B cell (primary cell): ENCODE measurements around the gene ELFN2. TPM values are rescaled to one million over a fixed set of nuclear protein-coding genes. Genes with fewer than 3 reads are reported as not detected.

Experiments used
- ATAC-seq: fragments of 200-7000 bp; cut with Tn5 transposase; one replicate; pipeline ENCODE4 v1.10.0; 2021; ENCODE audit warnings: low read depth, mild to moderate bottlenecking, moderate number of reproducible peaks, moderate library complexity
- CTCF ChIA-PET: fragments of 350-600 bp; sonication (Branson Sonifier 250); formaldehyde crosslinking; loops from one replicate; lab custom pipeline; 2021; ENCODE audit warnings: antibody characterized with exemption, inconsistent platforms; lab: Charles Lee
- POLR2A ChIA-PET: fragments of 350-600 bp; sonication (Branson Sonifier 250); formaldehyde crosslinking; loops from one replicate; lab custom pipeline; 2021; ENCODE audit warnings: antibody characterized with exemption; lab: Charles Lee
- DNase-seq: peaks from one replicate; pipeline ENCODE4 v3.0.0; 2013
- H2AFZ ChIP-seq: 2 replicates; pipeline ENCODE4 v1.6.1; 2012; ENCODE audit warnings: mild to moderate bottlenecking, low read depth, low read length; ENCODE audit not compliant: insufficient read depth, poor library complexity, severe bottlenecking
- H3K27ac ChIP-seq, 2 donors: 1 replicate in 1 of 2; 2 replicates in 1 of 2; pipeline ENCODE4 v1.5.1; 2012 to 2013; ENCODE audit warnings: low read length in 2 of 2, mild to moderate bottlenecking in 2 of 2, moderate library complexity in 1 of 2
- H3K27me3 ChIP-seq, 4 experiments: fragments of 200-600 bp in 1 of 4; sonication (generic) in 1 of 4; replicated peaks in 1 of 4; 1 replicate in 2 of 4; 2 replicates in 2 of 4; pipeline versions ENCODE4 v1.6.1 to v1.7.0; 2013 to 2016; ENCODE audit warnings: low read length in 3 of 4, mild to moderate bottlenecking in 2 of 4, mixed read lengths in 1 of 4, moderate library complexity in 1 of 4; ENCODE audit not compliant: insufficient read depth in 4 of 4, control insufficient read depth in 3 of 4; ENCODE audit errors: control extremely low read depth in 1 of 4
- H3K36me3 ChIP-seq, 2 experiments: replicated peaks in 1 of 2; 1 replicate in 1 of 2; 2 replicates in 1 of 2; pipeline versions ENCODE4 v1.6.1 to v1.7.1; 2013; ENCODE audit warnings: low read length in 1 of 2; ENCODE audit not compliant: insufficient read depth in 2 of 2, control insufficient read depth in 1 of 2; ENCODE audit errors: control extremely low read depth in 1 of 2, extremely low read depth in 1 of 2
- H3K4me1 ChIP-seq, 2 donors: fragments of 200-600 bp in 1 of 2; sonication (generic) in 1 of 2; 1 replicate in 1 of 2; 2 replicates in 1 of 2; pipeline versions ENCODE4 v1.5.1 to v1.6.1; 2013 to 2017; ENCODE audit warnings: low read length in 2 of 2; ENCODE audit not compliant: control insufficient read depth in 2 of 2, insufficient read depth in 2 of 2
- H3K4me2 ChIP-seq: replicated peaks from 2 replicates; pipeline ENCODE3; 2012; ENCODE audit warnings: mild to moderate bottlenecking, low read depth, low read length; ENCODE audit not compliant: poor library complexity, severe bottlenecking
- H3K4me3 ChIP-seq, 5 experiments: fragments of 200-600 bp in 1 of 5; sonication (generic) in 1 of 5; 1 replicate in 3 of 5; 2 replicates in 2 of 5; pipeline versions ENCODE4 v1.5.1 to v1.7.0; 2011 to 2016; ENCODE audit warnings: low read length in 4 of 5, mild to moderate bottlenecking in 4 of 5, low read depth in 2 of 5, control low read depth in 1 of 5, moderate library complexity in 1 of 5; ENCODE audit not compliant: insufficient read depth in 1 of 5; ENCODE audit errors: control extremely low read depth in 1 of 5, extremely low read depth in 1 of 5
- H3K79me2 ChIP-seq: fragments of 200-600 bp; sonication (generic); one replicate; pipeline ENCODE4 v1.6.0; 2016; ENCODE audit warnings: low read length; ENCODE audit not compliant: control insufficient read depth, insufficient read depth
- H3K9ac ChIP-seq: fragments of 200-600 bp; sonication (generic); 2 replicates; pipeline ENCODE4 v1.6.1; 2017; ENCODE audit warnings: mild to moderate bottlenecking, low read length, moderate library complexity
- H3K9me3 ChIP-seq, 3 donors: one replicate each; pipeline versions ENCODE4 v1.6.1 to v1.7.1; 2013; ENCODE audit warnings: low read length in 2 of 3; ENCODE audit not compliant: control insufficient read depth in 2 of 3, insufficient read depth in 1 of 3; ENCODE audit errors: control extremely low read depth in 1 of 3
- H4K20me1 ChIP-seq: 2 replicates; pipeline ENCODE4 v1.6.0; 2012; ENCODE audit warnings: mild to moderate bottlenecking, low read length; ENCODE audit not compliant: insufficient read depth, control insufficient read depth, poor library complexity, severe bottlenecking
- H3K27ac Mint-ChIP-seq: one replicate; pipeline ENCODE4 v1.8.0; 2021; ENCODE audit warnings: mixed read lengths
- H3K27me3 Mint-ChIP-seq: one replicate; pipeline ENCODE4 v1.8.0; 2021; ENCODE audit warnings: mixed read lengths
- H3K4me1 Mint-ChIP-seq: one replicate; pipeline ENCODE4 v1.8.0; 2021; ENCODE audit warnings: mixed read lengths
- H3K4me3 Mint-ChIP-seq: one replicate; pipeline ENCODE4 v1.8.0; 2021; ENCODE audit warnings: mixed read lengths
- H3K9me3 Mint-ChIP-seq: one replicate; pipeline ENCODE4 v1.8.0; 2022; ENCODE audit warnings: mixed read lengths; ENCODE audit not compliant: insufficient read depth
- CTCF ChIP-seq: fragments of 200-600 bp; IDR thresholded peaks from one replicate; pipeline ENCODE4 v1.8.0; 2022; ENCODE audit warnings: antibody characterized with exemption, mild to moderate bottlenecking
- EZH2 ChIP-seq: IDR thresholded peaks from 2 replicates; pipeline ENCODE4 v1.6.1; 2012; ENCODE audit warnings: borderline replicate concordance, low read depth, mild to moderate bottlenecking, moderate library complexity, low read length; ENCODE audit not compliant: insufficient read depth, poor library complexity, severe bottlenecking
- WGBS: methylation state at CpG from one replicate; pipeline ENCODE4 v1.1.5; 2013; ENCODE audit warnings: missing lambda C conversion rate; ENCODE audit not compliant: insufficient coverage; 5-methylcytosine and 5-hydroxymethylcytosine counted together
- intact Hi-C: fragments of 100-400 bp; cut with micrococcal nuclease; formaldehyde crosslinking; loops from one replicate; pipeline ENCODE4 v1.10.0; 2022
- polyA plus RNA-seq: library from polyadenylated mRNA; depleted of rRNA; stranded (reverse); fragments of >200 nt; gene quantifications from 2 replicates; pipeline ENCODE4 v1.2.3, GENCODE V29; 2012
- total RNA-seq, 2 donors: library from RNA; stranded (reverse); fragments of 120-200 nt in 1 of 2; gene quantifications; 1 replicate in 1 of 2; 2 replicates in 1 of 2; pipeline versions ENCODE4 v1.2.3 to v1.2.4, GENCODE V29; 2013 to 2022

ELFN2 gene
- total and polyA plus RNA-seq, 2 donors (not counting 1 experiment from before 2014, with no cell fraction given): 0.07 to 0.12 TPM

GRCh38 chr22:37407856-37408255 lies 19.4 kb downstream of the ELFN2 start:
- peaks cover 12 to 17% of the 10 kb centered on the region in 2 donors for H3K4me1 ChIP-seq
- ChIA-PET CTCF (no interaction called here), POLR2A (no interaction called here)
- H3K9me3 Mint-ChIP-seq: no peaks in the 10 kb centered on the region
- H3K9ac ChIP-seq: no peak overlapping the region
- intact Hi-C loops: no loop called here
- no peaks in the 10 kb centered on the region for H3K36me3 ChIP-seq
- H3K27me3 ChIP-seq: peaks cover 0 to 13% (median 0%) of the 10 kb centered on the region in 4 experiments
- H3K27me3 Mint-ChIP-seq: peaks cover 9% of the 10 kb centered on the region
- no peak for ATAC-seq
- no peaks in the 10 kb centered on the region for H3K9me3 ChIP-seq
- H3K27ac ChIP-seq: no peak overlapping the region
- H3K4me3 ChIP-seq: no peak overlapping the region
- no peak overlapping the region for H3K27ac Mint-ChIP-seq
- no peak overlapping the region for H2AFZ ChIP-seq
- no peak overlapping the region for H3K4me3 Mint-ChIP-seq
- 95% methylated on average over 6 of the region's 8 CpGs for WGBS
- TF ChIP-seq EZH2 (no peak), CTCF (no peak)
- peaks cover 15% of the 10 kb centered on the region for H3K4me1 Mint-ChIP-seq
- H3K79me2 ChIP-seq: no peaks in the 10 kb centered on the region
- DNase-seq: no peak
- H4K20me1 ChIP-seq: no peaks in the 10 kb centered on the region
- H3K4me2 ChIP-seq: no peak overlapping the region

GRCh38 chr22:37406441-37407235 lies 20.6 kb downstream of the ELFN2 start:
- DNase-seq (no peak), ATAC-seq (no peak)
- Histone ChIP-seq H3K36me3 (no peaks in the 10 kb centered on the region), H3K4me2 (no peak overlapping the region), H3K9ac (no peak overlapping the region), H3K27me3 (peaks cover 0 to 9% (median 0%) of the 10 kb centered on the region in 4 experiments), H3K4me3 (no peak overlapping the region), H2AFZ (no peak overlapping the region), H3K4me1 (peaks cover 12 to 17% of the 10 kb centered on the region in 2 donors), H3K9me3 (no peaks in the 10 kb centered on the region), H3K79me2 (no peaks in the 10 kb centered on the region), H3K27ac (no peak overlapping the region), H4K20me1 (no peaks in the 10 kb centered on the region)
- Mint-ChIP-seq H3K27me3 (peaks cover 11% of the 10 kb centered on the region), H3K27ac (no peak overlapping the region), H3K4me3 (no peak overlapping the region), H3K4me1 (peaks cover 15% of the 10 kb centered on the region), H3K9me3 (no peaks in the 10 kb centered on the region)
- 76% methylated on average over 6 of the region's 17 CpGs for WGBS
- TF ChIP-seq EZH2: no peak
- no peak for TF ChIP-seq CTCF
- intact Hi-C loops: no loop called here
- ChIA-PET POLR2A (no interaction called here), CTCF (no interaction called here)
